Neural cell (in vitro differentiated cells): ENCODE data around the gene ARL8A.

Experiments used
- CTCF ChIP-seq: fragments of 450-650 bp; IDR thresholded peaks from 2 replicates; pipeline ENCODE4 v1.5.1; 2014; ENCODE audit warnings: antibody characterized with exemption, mild to moderate bottlenecking, moderate library complexity; ENCODE audit not compliant: poor library complexity, severe bottlenecking
- EP300 ChIP-seq: fragments of 450-650 bp; conservative IDR thresholded peaks from 2 replicates; pipeline ENCODE4 v1.6.1; 2014; ENCODE audit warnings: antibody characterized with exemption, mild to moderate bottlenecking, moderate library complexity; ENCODE audit not compliant: poor library complexity, severe bottlenecking
- EZH2 ChIP-seq: fragments of 200-600, 300-800 bp; shearing (Covaris generic), sonication (generic); IDR thresholded peaks from 2 replicates; pipeline ENCODE4 v1.6.1; 2014; ENCODE audit warnings: antibody characterized with exemption, low read length, borderline replicate concordance, mild to moderate bottlenecking; ENCODE audit not compliant: insufficient read depth, poor library complexity, severe bottlenecking
- MXI1 ChIP-seq: fragments of 450-650 bp; conservative IDR thresholded peaks from 2 replicates; pipeline ENCODE4 v1.6.1; 2014; ENCODE audit warnings: antibody characterized with exemption, mild to moderate bottlenecking; ENCODE audit not compliant: poor library complexity, severe bottlenecking
- POLR2AphosphoS5 ChIP-seq: IDR thresholded peaks from 2 replicates; pipeline ENCODE4 v1.6.1; 2012
- REST ChIP-seq: IDR thresholded peaks from 2 replicates; pipeline ENCODE4 v1.6.1; 2012; ENCODE audit warnings: borderline replicate concordance
- SMC3 ChIP-seq: fragments of 450-650 bp; conservative IDR thresholded peaks from 2 replicates; pipeline ENCODE4 v1.6.1; 2014; ENCODE audit warnings: antibody characterized with exemption, mild to moderate bottlenecking, moderate library complexity; ENCODE audit not compliant: poor library complexity

GRCh38 chr1:202145068-202145743, 669 bp upstream of the ARL8A start:
- TF ChIP-seq SMC3 (no peak), POLR2AphosphoS5 (no peak), EZH2 (no peak), CTCF (no peak), EP300 (no peak), REST (no peak), MXI1 (no peak)
